Measurements from ENCODE around the gene ABCC12.

The ABCC12 gene

GRCh38 chr16:48132696-48133095 lies 23.1 kb downstream of the ABCC12 start:
- TF ChIP-seq POLR2A (IDR thresholded peaks at IDR 0.05; ENCODE audit: low read depth, low read length), result no peak
- DNase-seq (ENCODE audit: insufficient read length, low spot score), result no peak
- no peak for FAIRE-seq

- TF ChIP-seq POLR2A (IDR thresholded peaks at IDR 0.05; ENCODE audit: low read depth, low read length), result no peak
- no peak for FAIRE-seq
Measured at GRCh38 chr16:48131201-48131935, 24.4 kb downstream of the ABCC12 start.

GRCh38 chr16:48129926-48130325 lies 25.9 kb downstream of the ABCC12 start:
- no peak for TF ChIP-seq POLR2A (IDR thresholded peaks at IDR 0.05; ENCODE audit: low read depth, low read length)
- no peak for FAIRE-seq

More at GRCh38 chr16:48131201-48131935, 24.4 kb downstream of the ABCC12 start:
- no peak for DNase-seq (ENCODE audit: insufficient read length, low spot score)

GRCh38 chr16:48128769-48129168 lies 27.0 kb downstream of the ABCC12 start:
- TF ChIP-seq POLR2A (IDR thresholded peaks at IDR 0.05; ENCODE audit: low read depth, low read length), result no peak
- DNase-seq (ENCODE audit: insufficient read length, low spot score), result no peak
- no peak for FAIRE-seq

More at GRCh38 chr16:48129926-48130325, 25.9 kb downstream of the ABCC12 start:
- no peak for DNase-seq (ENCODE audit: insufficient read length, low spot score)

- no peak for TF ChIP-seq POLR2A (IDR thresholded peaks at IDR 0.05; ENCODE audit: low read depth, low read length)
- peak; percentile 75 for DNase-seq (ENCODE audit: insufficient read length, low spot score)
- FAIRE-seq, result peak; percentile 61
Measured at GRCh38 chr16:48126801-48127644, 28.8 kb downstream of the ABCC12 start.

- FAIRE-seq, result no peak
- no peak for DNase-seq (ENCODE audit: insufficient read length, low spot score)
- TF ChIP-seq POLR2A (IDR thresholded peaks at IDR 0.05; ENCODE audit: low read depth, low read length), result no peak
Measured at GRCh38 chr16:48125888-48126287, 29.9 kb downstream of the ABCC12 start.

GRCh38 chr16:48124266-48124665 lies 31.5 kb downstream of the ABCC12 start:
- DNase-seq (ENCODE audit: insufficient read length, low spot score), result no peak
- TF ChIP-seq POLR2A (IDR thresholded peaks at IDR 0.05; ENCODE audit: low read depth, low read length), result no peak
- no peak for FAIRE-seq

- TF ChIP-seq POLR2A (IDR thresholded peaks at IDR 0.05; ENCODE audit: low read depth, low read length), result no peak
- peak; percentile 89 for DNase-seq (ENCODE audit: insufficient read length, low spot score)
- peak; percentile 55 for FAIRE-seq
Measured at GRCh38 chr16:48123104-48123788, 32.5 kb downstream of the ABCC12 start.

- no peak for FAIRE-seq
- no peak for TF ChIP-seq POLR2A (IDR thresholded peaks at IDR 0.05; ENCODE audit: low read depth, low read length)
- no peak for DNase-seq (ENCODE audit: insufficient read length, low spot score)
Measured at GRCh38 chr16:48121276-48121675, 34.5 kb downstream of the ABCC12 start.

GRCh38 chr16:48118841-48119240 lies 37.0 kb downstream of the ABCC12 start:
- FAIRE-seq (no peak), DNase-seq (ENCODE audit: insufficient read length, low spot score) (no peak)
- TF ChIP-seq POLR2A (IDR thresholded peaks at IDR 0.05; ENCODE audit: low read depth, low read length), result no peak

- FAIRE-seq (no peak), DNase-seq (ENCODE audit: insufficient read length, low spot score) (peak; percentile 73)
- TF ChIP-seq POLR2A (IDR thresholded peaks at IDR 0.05; ENCODE audit: low read depth, low read length), result no peak
Measured at GRCh38 chr16:48117217-48118105, 38.3 kb downstream of the ABCC12 start.

GRCh38 chr16:48115299-48115698 lies 40.5 kb downstream of the ABCC12 start:
- FAIRE-seq (no peak), DNase-seq (ENCODE audit: insufficient read length, low spot score) (no peak)
- TF ChIP-seq POLR2A (IDR thresholded peaks at IDR 0.05; ENCODE audit: low read depth, low read length), result no peak

GRCh38 chr16:48114410-48114809 lies 41.4 kb downstream of the ABCC12 start:
- DNase-seq (ENCODE audit: insufficient read length, low spot score), result no peak
- no peak for TF ChIP-seq POLR2A (IDR thresholded peaks at IDR 0.05; ENCODE audit: low read depth, low read length)

More at GRCh38 chr16:48114410-48114809, 41.4 kb downstream of the ABCC12 start:
- no peak for FAIRE-seq
